H4 (cell line): ENCODE data around the gene PDE1A. TPM values are rescaled to one million over a fixed set of nuclear protein-coding genes. Genes with fewer than 3 reads are reported as not detected.

ENCODE experiments used
- DNase-seq: peaks from one replicate; pipeline ENCODE4 v3.0.0-alpha.2; 2015; ENCODE audit warnings: low spot score
- total RNA-seq: library from RNA; depleted of rRNA; stranded (reverse); fragments of >200 nt; shearing (Covaris generic); gene quantifications from 2 replicates; pipeline ENCODE4 v1.2.3, GENCODE V29; 2014; rRNA removed

The PDE1A gene
- total RNA-seq: 0.51 and 1.2 TPM in 2 replicates

DNA sequence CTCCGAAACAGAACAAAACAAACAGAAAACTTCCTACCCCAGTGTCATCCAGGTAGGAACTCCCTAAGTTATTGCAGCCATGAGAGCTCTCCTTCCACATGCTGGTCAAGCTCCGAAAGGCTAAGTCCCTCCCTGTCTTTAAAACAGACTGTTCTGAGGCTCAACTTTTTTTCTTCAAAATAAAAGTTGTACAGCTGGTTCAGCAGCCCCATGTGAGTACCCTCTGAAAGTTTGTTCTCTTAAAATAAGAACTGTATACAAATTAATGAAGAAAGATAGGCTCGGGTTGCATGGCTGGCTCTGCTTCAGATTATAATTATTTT lies at the start of gene PDE1A:
Gene PDE1A (minus strand): TSS at position 119 of the 323 bp plus-strand sequence.
- DNase-seq: no peak

DNA sequence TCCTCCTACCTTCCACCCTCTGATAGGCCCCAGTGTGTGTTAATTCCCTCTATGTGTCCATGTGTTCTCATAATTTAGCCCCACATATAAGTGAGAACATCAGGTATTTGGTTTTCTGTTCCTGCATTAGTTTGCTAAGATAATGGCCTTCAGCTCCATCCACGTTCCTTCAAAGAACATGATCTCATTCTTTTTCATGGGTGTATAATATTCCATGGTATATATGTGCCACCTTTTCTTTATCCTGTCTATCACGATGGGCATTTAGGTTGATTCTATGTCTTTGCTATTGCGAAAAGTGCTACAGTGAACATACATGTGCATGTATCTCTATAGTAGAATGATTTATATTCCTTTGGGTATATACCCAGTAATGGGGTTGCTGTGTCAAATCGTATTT lies 46.8 kb upstream of the PDE1A start:
- DNase-seq: no peak

GRCh38 chr2:182463760-182464159 lies 36.9 kb upstream of the PDE1A start:
- DNase-seq: no peak

DNA sequence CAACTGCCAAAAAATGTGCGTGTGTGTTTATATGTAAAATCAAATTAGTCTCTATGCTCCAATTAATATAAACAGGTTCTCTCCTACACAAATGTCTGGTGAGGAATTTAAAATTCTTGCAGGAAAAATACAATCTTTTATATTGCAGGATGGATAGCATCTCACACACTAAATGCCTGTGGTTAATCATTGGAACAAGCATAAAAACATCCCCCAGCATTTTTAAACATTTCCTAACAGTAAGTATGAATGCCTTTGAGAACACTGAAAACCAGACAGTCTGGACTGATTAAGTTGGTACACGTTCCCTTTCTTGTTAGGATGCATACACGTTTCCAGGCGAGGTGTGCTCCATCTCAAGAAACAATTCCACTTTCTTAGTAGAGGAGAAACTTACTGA lies 29.9 kb upstream of the PDE1A start:
- DNase-seq: no peak

DNA sequence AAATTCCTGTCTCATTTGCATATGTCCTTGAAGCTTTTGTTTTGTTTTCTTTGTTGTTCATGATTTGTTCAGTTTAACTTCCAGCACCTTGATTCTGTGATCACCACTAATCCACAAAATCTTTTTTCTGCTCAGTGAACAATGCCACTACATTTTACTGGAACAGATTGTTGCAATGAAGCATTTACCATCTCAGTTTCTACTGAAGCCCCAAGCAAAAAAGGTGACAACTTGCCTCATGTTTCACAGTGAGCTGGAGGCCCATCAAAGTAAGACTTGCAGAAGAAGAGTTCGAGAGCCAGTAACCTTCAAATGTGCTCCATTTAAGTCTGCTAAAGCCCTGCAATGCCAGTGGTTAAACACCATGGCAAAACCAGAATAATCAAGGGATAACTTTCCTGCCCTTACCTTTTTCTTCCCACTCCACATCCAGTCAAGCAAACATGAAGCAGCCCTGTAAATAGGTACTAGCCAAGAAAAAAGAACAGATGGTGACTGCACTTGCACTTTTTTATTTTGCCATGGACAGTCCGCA lies 25.7 kb upstream of the PDE1A start:
- no peak for DNase-seq

- DNase-seq: no peak
Measured at GRCh38 chr2:182448371-182448770, 21.5 kb upstream of the PDE1A start.

DNA sequence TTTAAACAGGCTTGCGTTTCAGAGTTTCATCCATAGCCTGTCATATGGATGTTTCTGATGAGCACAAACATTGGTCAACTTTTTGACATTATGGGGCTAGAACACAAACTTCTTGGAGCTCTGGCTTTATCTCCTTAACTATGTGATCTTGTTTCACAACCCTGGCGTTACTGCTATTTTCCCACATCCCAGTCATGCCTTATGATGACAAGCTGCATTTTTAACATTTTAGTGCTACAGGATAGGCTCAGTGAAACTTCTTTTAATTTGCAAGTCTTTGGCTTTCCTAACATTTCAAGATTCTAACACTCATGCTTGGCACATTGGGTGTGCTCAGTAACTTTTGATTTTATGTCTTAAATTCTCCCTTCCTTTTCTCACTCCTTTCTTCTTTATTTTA lies 21.0 kb upstream of the PDE1A start:
- no peak for DNase-seq

- DNase-seq: no peak
Measured at GRCh38 chr2:182447163-182447562, 20.3 kb upstream of the PDE1A start.

DNA sequence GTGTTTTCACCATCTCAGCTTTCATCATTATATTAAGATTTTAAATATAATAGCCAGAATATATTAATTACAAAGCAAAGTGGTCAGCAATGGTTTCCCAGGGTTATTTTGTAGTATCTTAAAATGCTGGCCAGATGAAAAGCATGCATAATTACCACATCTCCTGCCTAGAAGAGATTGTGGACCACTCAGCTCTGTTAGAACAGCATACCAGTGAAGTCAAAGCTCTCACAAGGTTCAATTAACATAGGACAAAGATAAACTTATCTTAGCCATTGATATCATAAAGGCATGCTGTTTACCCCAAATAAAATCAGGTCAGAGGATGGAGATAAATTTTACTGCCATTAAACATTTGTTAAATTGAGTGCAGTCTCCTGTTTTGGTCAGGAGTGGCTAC lies 19.3 kb upstream of the PDE1A start:
- no peak for DNase-seq

DNA sequence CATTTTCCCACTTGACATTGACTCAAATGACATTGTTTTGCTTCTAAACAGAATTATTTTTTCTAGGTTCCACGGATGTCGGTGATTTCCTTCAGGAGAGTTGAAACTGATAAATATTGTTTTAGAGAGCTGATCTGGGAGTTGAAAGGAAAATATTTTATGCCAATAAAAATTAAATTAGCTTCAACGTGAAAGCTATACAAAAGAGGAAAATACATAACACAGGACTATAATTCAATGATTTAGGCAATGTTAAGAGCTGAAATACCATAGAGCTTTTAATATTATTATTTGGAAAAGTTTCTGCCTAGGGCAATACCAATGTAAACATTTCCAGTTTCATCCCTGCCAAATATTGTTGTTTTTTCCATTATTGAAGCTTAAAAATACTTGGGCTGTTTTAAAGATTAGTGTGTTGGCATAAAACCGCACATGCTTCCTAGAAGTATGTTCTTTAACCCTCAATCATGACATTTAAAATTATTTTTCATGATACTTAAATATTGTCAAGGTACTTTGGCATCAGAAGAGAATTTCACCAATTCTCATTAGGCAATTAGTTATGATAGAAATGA lies 18.6 kb upstream of the PDE1A start:
- DNase-seq: no peak

GRCh38 chr2:182444806-182445205 lies 18.0 kb upstream of the PDE1A start:
- DNase-seq: no peak

GRCh38 chr2:182444170-182444569 lies 17.3 kb upstream of the PDE1A start:
- no peak for DNase-seq

- no peak for DNase-seq
Measured at GRCh38 chr2:182436252-182436651, 9.4 kb upstream of the PDE1A start.

DNA sequence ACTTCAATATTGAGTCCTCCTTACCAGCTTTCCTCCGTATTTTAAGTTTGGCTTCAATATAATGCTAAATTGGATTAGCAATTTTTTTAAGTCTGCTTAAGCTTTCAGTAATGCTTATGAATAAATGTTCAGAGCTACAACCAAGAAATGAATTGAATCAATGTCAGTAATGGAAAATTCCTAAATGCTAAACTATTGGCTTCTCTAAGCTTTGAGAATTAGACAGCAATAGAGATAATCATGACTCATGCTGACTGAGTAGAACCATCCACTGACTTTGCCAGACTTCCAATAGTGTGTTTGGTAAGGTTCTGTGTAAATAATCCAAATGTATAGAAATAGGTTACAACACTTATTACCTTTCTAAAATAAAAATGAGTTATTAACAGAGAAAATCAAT lies 8.9 kb upstream of the PDE1A start:
- no peak for DNase-seq

DNA sequence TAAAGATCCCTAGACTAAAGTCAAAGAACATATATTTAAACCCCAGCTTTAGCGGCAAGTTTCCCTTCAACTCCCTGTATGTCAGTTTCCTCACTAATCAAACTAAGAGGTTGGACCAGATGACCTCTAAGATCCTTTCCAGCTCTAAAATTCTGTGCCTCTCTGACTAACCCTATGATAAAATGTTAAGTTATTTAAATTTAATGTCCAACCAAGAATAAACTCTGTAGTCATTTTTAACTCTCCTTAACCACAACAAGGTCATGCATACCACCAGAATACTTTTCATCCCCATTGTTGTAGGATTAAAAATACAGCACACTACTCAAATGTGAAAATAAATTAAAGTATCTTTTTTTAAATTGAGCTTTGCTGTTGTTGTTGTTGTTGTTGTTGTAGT lies 5.2 kb upstream of the PDE1A start:
- no peak for DNase-seq

DNA sequence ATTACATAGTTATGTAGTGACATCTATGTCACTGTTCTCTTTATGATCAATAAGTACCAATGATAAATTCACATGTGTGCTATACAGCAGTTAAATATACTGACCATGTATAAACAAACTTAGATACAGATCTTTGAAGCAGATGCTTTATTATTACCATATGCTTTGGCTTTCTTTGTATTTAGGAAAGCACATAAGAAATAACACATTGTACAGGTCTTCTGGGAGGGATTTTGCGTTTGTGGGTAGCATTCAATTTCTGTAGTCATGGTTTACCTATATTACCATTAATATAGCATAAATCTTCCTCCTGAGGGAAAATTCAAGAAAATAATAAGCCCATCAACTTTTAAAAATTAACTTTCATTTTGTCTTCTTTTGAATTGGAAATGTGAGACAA lies 1.6 kb upstream of the PDE1A start:
- no peak for DNase-seq

DNA sequence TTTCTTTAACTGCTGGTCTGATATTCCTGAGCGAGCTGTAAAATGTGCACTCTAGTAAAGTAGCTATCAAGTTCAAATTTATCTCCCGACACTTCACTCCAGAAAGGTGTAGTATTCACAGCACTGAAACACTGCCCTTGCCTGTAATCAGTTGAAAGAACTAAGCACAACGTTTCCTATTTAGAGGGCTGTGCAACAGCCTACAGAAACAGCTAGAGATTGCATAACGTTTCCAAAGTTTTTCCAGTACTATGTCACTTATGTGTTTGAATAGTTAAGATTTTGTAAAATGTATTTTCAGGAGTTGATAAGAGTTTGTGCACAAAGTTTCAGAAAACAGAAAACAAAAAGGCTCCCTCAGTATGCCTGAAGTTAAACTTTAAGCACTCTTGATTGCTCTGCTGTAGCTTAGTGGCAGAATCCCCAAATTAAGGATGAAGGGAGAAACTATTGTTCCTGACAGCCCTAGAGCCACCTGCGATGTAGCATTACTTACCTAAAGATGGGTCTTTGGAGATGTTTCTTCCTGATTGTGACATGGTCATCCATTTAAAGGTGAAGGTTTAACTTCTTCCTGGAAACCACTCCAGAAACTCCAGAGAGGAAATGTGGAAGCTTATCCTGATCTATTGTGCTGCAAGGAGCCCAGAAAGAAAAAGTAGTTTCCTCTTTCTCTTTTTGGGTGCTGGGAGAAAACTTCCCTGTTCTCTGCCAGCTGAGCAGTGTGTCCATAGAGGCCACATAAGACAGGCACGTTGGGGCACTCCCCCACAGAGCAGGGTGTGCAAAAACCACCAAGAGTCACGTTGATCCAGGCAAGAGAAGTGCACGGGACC lies 536 bp downstream of the PDE1A start:
- no peak for DNase-seq

DNA sequence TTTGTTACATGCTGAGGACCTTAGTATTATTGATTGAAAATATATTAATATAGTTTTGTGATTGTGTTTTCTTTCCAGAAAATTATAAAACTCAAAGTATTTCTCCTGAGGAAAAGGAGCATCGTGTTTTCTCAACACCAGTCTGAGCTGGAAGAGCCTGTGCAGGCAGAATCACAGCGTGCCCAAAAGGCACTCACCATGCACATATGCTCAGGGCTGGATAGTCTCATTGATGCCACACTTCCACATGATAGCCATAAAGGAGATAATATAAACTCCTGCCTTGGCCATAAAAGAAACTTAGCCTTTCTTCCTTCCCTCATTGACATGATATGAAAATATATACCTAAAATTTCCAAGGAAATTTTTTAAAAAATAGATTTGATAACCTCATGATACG lies 4.0 kb downstream of the PDE1A start:
- DNase-seq: no peak

- DNase-seq: no peak
Measured at GRCh38 chr2:182420669-182421068, 6.2 kb downstream of the PDE1A start.

- DNase-seq: no peak
Measured at GRCh38 chr2:182416861-182417260, 10.0 kb downstream of the PDE1A start.

DNA sequence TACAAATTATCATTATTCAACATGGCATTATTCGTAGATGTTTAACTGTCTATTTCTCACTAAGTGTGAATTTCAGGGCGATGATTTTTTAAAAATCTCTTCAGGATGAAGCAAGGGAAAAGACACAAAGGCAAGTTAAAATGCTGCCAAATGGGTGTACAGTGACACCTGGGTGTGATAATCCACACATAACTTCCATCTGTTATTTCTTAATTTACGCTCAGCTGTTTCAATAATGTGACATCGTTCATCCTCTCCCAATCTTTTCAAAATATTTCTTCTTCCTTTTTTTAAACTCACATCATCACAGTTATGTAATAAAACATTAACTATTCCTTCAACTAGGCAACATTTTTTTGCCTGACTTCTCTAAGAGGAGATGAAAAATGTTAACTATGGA lies 10.6 kb downstream of the PDE1A start:
- DNase-seq: no peak

- DNase-seq: no peak
Measured at GRCh38 chr2:182415771-182416170, 11.1 kb downstream of the PDE1A start.

DNA sequence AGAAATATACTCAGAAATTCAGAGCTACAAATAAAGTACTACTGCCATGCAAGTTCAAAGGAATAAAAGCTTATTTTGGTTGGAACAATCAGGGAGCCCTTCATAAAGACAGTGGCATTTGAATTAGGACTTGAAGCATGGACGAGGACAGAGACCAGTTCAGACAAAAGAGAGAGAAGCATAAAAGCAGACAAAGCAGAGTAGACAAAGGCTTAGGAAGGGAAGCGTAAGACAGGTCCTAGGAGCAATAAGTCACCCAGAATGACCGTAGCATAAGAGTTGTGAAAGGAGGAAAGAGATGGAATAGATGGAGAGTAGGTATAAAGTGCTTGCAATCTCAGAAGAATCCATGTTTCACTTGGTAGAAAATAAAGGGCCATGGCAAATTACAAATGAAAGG lies 14.0 kb downstream of the PDE1A start:
- no peak for DNase-seq

GRCh38 chr2:182410120-182410519 lies 16.7 kb downstream of the PDE1A start:
- DNase-seq: no peak
